Brain microvascular endothelial cell (primary cell): ENCODE results near the gene ST3GAL4.

Experiments
- DNase-seq: peaks from one replicate; pipeline ENCODE4 v3.0.0-alpha.2; 2020
- H3K27ac ChIP-seq: fragments of 250-450 bp; sonication (Bioruptor Pico); 2 replicates; pipeline ENCODE4 v1.5.1; 2020; ENCODE audit warnings: mild to moderate bottlenecking, moderate library complexity
- H3K27me3 ChIP-seq: fragments of 250-450 bp; sonication (Bioruptor Pico); replicated peaks from 2 replicates; pipeline ENCODE4 v1.5.1; 2020; ENCODE audit warnings: mild to moderate bottlenecking
- H3K36me3 ChIP-seq: fragments of 250-450 bp; sonication (Bioruptor Pico); replicated peaks from 2 replicates; pipeline ENCODE4 v1.5.1; 2020; ENCODE audit warnings: mild to moderate bottlenecking
- H3K4me3 ChIP-seq: 2 replicates; pipeline ENCODE4 v1.5.1; 2011; ENCODE audit warnings: low read depth, mild to moderate bottlenecking, control low read depth, low read length, moderate library complexity
- in situ Hi-C: cut with HindIII; loops from 2 replicates; pipeline ENCODE4 v1.10.0; 2017; ENCODE audit warnings: low sequenced_read_pairs, low pct_ligation_motif_present
- TF ChIP-seq, protein P1 (sequence below): IDR thresholded peaks from 2 replicates; pipeline ENCODE4 v1.5.1; 2011; ENCODE audit warnings: low read depth, mild to moderate bottlenecking, moderate library complexity, low read length, control low read depth, inconsistent platforms; ENCODE audit errors: missing control alignments

The ST3GAL4 gene

DNA sequence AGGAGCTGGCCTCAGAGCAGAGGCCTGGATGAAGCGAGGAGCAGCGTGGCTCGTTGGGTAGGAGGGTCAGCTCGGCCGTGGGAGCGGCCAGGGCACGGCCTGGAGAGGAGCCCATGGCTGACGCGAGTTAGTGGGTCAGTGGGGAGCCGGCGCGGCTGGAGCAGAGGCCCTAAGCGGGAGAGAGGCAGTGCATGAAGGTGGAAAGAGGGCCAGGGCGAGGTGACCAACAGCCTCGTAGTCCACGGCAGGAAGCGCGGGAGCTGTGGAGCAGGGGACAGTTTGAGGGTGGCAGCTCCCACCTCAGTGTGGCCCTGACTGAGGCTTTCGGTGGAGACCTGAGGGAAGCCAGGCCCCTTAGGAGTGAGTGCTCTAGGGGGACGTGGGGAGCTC is 27.5 kb upstream of the ST3GAL4 start:
- H3K36me3 ChIP-seq: no peaks in the 10 kb centered on the region
- H3K4me3 ChIP-seq: no peak overlapping the region
- no peaks in the 10 kb centered on the region for H3K27me3 ChIP-seq
- in situ Hi-C loops: no loop called here
- no peak overlapping the region for H3K27ac ChIP-seq
- TF ChIP-seq, protein P1, sequence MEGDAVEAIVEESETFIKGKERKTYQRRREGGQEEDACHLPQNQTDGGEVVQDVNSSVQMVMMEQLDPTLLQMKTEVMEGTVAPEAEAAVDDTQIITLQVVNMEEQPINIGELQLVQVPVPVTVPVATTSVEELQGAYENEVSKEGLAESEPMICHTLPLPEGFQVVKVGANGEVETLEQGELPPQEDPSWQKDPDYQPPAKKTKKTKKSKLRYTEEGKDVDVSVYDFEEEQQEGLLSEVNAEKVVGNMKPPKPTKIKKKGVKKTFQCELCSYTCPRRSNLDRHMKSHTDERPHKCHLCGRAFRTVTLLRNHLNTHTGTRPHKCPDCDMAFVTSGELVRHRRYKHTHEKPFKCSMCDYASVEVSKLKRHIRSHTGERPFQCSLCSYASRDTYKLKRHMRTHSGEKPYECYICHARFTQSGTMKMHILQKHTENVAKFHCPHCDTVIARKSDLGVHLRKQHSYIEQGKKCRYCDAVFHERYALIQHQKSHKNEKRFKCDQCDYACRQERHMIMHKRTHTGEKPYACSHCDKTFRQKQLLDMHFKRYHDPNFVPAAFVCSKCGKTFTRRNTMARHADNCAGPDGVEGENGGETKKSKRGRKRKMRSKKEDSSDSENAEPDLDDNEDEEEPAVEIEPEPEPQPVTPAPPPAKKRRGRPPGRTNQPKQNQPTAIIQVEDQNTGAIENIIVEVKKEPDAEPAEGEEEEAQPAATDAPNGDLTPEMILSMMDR: no peak
- no peak for DNase-seq

DNA sequence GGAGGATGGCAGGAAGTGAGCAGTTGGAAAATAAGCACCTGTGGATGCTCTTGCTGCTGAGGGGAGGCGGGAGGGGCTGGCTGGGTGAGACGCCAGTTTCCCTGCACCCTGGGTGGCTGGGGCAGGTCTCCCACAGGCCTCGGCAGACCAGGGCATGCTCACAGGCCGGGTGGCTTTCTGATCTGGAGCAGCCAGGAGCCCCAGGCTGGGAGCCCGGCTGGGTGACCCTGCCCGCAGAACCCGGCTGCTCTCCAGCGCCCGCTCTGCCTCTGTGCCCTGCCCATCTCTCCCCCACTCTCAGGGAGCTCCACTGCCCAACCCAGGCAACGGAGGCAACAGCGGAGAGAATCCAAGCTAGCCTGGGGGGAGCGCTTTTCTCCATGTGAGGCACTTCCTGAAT is 27.0 kb upstream of the ST3GAL4 start:
- Histone ChIP-seq H3K4me3 (no peak overlapping the region), H3K36me3 (no peaks in the 10 kb centered on the region), H3K27ac (no peak overlapping the region), H3K27me3 (no peaks in the 10 kb centered on the region)
- DNase-seq: no peak
- in situ Hi-C loops: no loop called here
- TF ChIP-seq, protein P1: no peak

DNA sequence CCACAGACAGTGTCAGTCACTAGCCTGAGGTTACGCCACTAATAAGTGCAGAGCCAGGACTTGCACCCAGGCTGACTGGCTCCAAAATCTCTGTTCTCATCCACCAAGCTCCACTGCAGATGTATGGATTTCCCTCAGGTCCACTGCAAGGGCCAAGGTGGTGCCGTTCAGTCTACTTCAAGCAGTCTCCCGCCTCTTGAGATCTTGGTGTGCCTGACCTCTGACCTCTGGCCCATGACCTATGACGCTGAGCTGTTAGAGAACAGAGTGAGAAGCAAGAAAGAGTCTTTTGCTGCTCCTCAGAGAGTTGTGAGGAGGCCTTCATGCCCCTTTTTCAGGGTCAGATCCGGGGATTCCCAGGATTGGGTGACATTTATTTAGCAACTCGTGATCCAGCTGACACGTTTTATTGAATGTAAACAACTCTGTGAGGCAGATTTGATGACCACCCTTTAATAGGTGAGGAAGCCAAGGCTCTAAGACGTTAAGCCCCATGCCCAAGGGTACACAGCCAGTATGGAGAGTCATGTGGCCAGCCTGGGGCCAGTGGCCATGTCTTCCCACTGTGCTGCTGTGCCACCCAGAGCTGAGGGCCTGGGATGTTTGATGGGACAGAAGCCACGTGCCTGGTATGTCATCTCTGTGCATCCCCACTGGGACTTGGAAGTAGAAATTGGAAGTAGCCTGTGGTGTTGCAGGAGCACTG is 26.4 kb upstream of the ST3GAL4 start:
- DNase-seq: no peak
- Histone ChIP-seq H3K4me3 (no peak overlapping the region), H3K36me3 (no peaks in the 10 kb centered on the region), H3K27ac (no peak overlapping the region), H3K27me3 (no peaks in the 10 kb centered on the region)
- TF ChIP-seq, protein P1: no peak
- in situ Hi-C loops: no loop called here

DNA sequence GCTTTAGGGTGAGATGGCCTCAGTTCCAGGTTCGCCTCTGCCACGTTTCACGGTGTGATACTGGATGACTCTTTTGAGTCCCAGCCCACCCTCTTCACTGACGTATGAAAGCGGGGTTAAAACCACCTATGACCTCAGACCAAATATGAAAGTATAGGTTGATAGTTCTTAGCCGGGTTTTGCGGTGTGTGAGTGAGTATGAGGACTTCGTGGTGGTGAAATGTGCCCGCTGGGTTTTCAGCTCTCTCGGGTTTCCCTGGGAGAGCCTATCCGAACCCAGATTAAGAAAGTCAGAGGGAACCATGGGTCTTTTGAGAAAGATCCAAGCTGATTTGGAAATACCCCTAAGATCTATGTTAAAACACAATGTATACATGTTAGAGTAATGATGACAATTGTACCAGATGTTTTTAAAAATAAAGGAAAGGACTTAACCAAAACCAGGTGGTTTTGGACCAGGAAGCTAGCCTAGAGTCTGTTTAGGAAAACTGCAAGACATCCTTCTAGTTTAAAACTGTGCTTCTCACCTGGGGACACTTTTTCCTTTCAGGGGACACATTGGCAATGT is 25.8 kb upstream of the ST3GAL4 start:
- TF ChIP-seq, protein P1: no peak
- no peak overlapping the region for H3K27ac ChIP-seq

DNA sequence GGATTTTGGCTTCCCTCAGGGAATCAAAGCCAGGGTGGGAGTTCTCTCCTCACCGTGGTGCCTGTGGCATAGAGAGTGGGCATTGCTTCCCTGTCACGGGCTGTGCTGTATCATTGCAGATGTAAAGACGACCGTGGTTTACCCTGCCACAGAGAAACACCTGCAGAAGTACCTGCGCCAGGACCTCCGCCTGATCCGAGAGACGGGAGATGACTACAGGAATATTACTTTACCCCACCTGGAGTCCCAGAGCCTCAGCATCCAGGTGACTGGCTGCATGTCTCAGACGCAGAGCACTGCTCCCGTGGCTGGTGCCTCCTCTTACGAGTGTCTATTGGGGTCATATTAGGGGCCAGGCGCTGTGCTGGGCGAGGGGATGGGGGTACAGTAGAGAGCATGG is 24.2 kb upstream of the ST3GAL4 start:
- in situ Hi-C loops: no loop called here
- TF ChIP-seq, protein P1: no peak
- Histone ChIP-seq H3K4me3 (no peak overlapping the region), H3K27ac (no peak overlapping the region), H3K27me3 (no peaks in the 10 kb centered on the region), H3K36me3 (no peaks in the 10 kb centered on the region)
- no peak for DNase-seq

More for the DNA sequence above, 25.8 kb upstream of the ST3GAL4 start:
- H3K27me3 ChIP-seq: no peaks in the 10 kb centered on the region
- in situ Hi-C loops: no loop called here
- H3K4me3 ChIP-seq: no peak overlapping the region
- no peak for DNase-seq
- H3K36me3 ChIP-seq: no peaks in the 10 kb centered on the region
